ENCODE measurements around the gene SMYD3.

- TF ChIP-seq, protein P1, sequence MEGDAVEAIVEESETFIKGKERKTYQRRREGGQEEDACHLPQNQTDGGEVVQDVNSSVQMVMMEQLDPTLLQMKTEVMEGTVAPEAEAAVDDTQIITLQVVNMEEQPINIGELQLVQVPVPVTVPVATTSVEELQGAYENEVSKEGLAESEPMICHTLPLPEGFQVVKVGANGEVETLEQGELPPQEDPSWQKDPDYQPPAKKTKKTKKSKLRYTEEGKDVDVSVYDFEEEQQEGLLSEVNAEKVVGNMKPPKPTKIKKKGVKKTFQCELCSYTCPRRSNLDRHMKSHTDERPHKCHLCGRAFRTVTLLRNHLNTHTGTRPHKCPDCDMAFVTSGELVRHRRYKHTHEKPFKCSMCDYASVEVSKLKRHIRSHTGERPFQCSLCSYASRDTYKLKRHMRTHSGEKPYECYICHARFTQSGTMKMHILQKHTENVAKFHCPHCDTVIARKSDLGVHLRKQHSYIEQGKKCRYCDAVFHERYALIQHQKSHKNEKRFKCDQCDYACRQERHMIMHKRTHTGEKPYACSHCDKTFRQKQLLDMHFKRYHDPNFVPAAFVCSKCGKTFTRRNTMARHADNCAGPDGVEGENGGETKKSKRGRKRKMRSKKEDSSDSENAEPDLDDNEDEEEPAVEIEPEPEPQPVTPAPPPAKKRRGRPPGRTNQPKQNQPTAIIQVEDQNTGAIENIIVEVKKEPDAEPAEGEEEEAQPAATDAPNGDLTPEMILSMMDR (IDR thresholded peaks at IDR 0.05) = no peak
- TF ChIP-seq POLR2A (IDR thresholded peaks at IDR 0.05) = no peak
Observed at GRCh38 chr1:245957427-245957826, 549.7 kb downstream of the SMYD3 start.
